ENCODE data around the gene TTLL12. TPM values are rescaled to one million over a fixed set of nuclear protein-coding genes. Genes with fewer than 3 reads are reported as not detected.

The TTLL12 gene
- total and polyA plus RNA-seq, 2 of the 8 experiments (the other 6 are each of a cell fraction or from before 2014, with no cell fraction given): 101 to 124 TPM

DNA sequence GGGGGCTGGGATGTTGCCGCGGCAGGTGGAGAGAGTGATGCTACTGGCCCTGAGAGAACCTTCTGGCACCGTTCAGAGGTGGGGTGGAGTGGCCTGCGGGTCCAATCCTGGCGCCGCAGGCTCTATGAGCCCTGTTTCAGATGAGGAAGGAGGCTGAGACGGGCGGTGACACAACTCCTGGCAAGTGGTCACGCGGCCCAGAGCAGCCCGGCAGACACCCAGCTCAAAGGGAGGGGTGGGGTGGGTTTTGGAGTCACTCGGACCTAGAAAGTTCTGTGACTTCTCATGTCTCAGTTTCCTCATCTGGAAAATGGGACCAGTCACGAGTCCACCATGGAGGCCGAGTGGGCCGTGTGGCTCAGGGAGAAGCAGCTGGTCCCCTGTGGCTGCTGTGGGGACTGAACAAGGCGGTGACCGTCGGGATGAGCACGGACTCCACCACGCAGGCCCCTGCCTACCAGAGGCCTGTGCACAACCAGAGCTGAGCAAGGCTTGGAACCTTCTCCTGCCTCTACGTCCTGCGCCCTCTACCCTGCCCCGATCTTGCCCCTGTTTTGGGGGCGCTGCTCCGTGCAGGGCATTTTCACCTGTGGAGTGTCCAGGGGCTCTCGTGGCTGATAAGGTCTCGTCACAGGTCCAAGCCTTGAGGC is 31.9 kb downstream of the TTLL12 start (continued):
- TF ChIP-seq, protein P1, sequence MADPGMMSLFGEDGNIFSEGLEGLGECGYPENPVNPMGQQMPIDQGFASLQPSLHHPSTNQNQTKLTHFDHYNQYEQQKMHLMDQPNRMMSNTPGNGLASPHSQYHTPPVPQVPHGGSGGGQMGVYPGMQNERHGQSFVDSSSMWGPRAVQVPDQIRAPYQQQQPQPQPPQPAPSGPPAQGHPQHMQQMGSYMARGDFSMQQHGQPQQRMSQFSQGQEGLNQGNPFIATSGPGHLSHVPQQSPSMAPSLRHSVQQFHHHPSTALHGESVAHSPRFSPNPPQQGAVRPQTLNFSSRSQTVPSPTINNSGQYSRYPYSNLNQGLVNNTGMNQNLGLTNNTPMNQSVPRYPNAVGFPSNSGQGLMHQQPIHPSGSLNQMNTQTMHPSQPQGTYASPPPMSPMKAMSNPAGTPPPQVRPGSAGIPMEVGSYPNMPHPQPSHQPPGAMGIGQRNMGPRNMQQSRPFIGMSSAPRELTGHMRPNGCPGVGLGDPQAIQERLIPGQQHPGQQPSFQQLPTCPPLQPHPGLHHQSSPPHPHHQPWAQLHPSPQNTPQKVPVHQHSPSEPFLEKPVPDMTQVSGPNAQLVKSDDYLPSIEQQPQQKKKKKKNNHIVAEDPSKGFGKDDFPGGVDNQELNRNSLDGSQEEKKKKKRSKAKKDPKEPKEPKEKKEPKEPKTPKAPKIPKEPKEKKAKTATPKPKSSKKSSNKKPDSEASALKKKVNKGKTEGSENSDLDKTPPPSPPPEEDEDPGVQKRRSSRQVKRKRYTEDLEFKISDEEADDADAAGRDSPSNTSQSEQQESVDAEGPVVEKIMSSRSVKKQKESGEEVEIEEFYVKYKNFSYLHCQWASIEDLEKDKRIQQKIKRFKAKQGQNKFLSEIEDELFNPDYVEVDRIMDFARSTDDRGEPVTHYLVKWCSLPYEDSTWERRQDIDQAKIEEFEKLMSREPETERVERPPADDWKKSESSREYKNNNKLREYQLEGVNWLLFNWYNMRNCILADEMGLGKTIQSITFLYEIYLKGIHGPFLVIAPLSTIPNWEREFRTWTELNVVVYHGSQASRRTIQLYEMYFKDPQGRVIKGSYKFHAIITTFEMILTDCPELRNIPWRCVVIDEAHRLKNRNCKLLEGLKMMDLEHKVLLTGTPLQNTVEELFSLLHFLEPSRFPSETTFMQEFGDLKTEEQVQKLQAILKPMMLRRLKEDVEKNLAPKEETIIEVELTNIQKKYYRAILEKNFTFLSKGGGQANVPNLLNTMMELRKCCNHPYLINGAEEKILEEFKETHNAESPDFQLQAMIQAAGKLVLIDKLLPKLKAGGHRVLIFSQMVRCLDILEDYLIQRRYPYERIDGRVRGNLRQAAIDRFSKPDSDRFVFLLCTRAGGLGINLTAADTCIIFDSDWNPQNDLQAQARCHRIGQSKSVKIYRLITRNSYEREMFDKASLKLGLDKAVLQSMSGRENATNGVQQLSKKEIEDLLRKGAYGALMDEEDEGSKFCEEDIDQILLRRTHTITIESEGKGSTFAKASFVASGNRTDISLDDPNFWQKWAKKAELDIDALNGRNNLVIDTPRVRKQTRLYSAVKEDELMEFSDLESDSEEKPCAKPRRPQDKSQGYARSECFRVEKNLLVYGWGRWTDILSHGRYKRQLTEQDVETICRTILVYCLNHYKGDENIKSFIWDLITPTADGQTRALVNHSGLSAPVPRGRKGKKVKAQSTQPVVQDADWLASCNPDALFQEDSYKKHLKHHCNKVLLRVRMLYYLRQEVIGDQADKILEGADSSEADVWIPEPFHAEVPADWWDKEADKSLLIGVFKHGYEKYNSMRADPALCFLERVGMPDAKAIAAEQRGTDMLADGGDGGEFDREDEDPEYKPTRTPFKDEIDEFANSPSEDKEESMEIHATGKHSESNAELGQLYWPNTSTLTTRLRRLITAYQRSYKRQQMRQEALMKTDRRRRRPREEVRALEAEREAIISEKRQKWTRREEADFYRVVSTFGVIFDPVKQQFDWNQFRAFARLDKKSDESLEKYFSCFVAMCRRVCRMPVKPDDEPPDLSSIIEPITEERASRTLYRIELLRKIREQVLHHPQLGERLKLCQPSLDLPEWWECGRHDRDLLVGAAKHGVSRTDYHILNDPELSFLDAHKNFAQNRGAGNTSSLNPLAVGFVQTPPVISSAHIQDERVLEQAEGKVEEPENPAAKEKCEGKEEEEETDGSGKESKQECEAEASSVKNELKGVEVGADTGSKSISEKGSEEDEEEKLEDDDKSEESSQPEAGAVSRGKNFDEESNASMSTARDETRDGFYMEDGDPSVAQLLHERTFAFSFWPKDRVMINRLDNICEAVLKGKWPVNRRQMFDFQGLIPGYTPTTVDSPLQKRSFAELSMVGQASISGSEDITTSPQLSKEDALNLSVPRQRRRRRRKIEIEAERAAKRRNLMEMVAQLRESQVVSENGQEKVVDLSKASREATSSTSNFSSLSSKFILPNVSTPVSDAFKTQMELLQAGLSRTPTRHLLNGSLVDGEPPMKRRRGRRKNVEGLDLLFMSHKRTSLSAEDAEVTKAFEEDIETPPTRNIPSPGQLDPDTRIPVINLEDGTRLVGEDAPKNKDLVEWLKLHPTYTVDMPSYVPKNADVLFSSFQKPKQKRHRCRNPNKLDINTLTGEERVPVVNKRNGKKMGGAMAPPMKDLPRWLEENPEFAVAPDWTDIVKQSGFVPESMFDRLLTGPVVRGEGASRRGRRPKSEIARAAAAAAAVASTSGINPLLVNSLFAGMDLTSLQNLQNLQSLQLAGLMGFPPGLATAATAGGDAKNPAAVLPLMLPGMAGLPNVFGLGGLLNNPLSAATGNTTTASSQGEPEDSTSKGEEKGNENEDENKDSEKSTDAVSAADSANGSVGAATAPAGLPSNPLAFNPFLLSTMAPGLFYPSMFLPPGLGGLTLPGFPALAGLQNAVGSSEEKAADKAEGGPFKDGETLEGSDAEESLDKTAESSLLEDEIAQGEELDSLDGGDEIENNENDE (IDR thresholded peaks at IDR 0.05; ENCODE audit: insufficient replicate concordance, low read length): no peak
- TF ChIP-seq BCL11A (IDR thresholded peaks at IDR 0.05; ENCODE audit: low read depth in 2 of 2, low read length in 2 of 2): no peak
- TF ChIP-seq BACH1 (IDR thresholded peaks at IDR 0.05; ENCODE audit: low read length): no peak
- TF ChIP-seq SIRT6 (IDR thresholded peaks at IDR 0.05; ENCODE audit: low read length): no peak
- no peak for TF ChIP-seq RXRA (IDR thresholded peaks at IDR 0.05; ENCODE audit: insufficient read depth, low read depth, low read length)
- no peak for TF ChIP-seq TAF7 (optimal IDR thresholded peaks at IDR 0.05; ENCODE audit: borderline replicate concordance, low read depth, low read length)
- TF ChIP-seq RNF2 (IDR thresholded peaks at IDR 0.05; ENCODE audit: borderline replicate concordance, low read depth, low read length, missing control alignments, poor library complexity, severe bottlenecking): no peak
- TF ChIP-seq POU5F1 (IDR thresholded peaks at IDR 0.05; ENCODE audit: low read depth, low read length): no peak
- no peak for TF ChIP-seq JUN (IDR thresholded peaks at IDR 0.05; ENCODE audit: low read depth, low read length)
- TF ChIP-seq SP4 (IDR thresholded peaks at IDR 0.05; ENCODE audit: low read length): no peak
- no peak for TF ChIP-seq BRCA1 (IDR thresholded peaks at IDR 0.05; ENCODE audit: low read depth, low read length)
- TF ChIP-seq SIX5 (IDR thresholded peaks at IDR 0.05; ENCODE audit: low read depth, low read length): no peak
